ENCODE results near the gene C1QL1. TPM values are rescaled to one million over a fixed set of nuclear protein-coding genes. Genes with fewer than 3 reads are reported as not detected.

Gene C1QL1
- total RNA-seq, 1 donor from 2014 or later, result 1.4 TPM

- no peak for DNase-seq (ENCODE audit: extremely low spot score, unreplicated experiment)
- H3K36me3 Mint-ChIP-seq (ENCODE audit: unreplicated experiment), result no peaks in the 10 kb centered on the region
- no peak overlapping the region for H3K27ac Mint-ChIP-seq (ENCODE audit: unreplicated experiment)
- no peak for TF ChIP-seq CTCF (IDR thresholded peaks at IDR 0.05)
- no peaks in the 10 kb centered on the region for H3K9me3 Mint-ChIP-seq (ENCODE audit: unreplicated experiment)
- H3K4me3 Mint-ChIP-seq (ENCODE audit: unreplicated experiment), result no peak overlapping the region
- peaks cover 39% of the 10 kb centered on the region for H3K4me1 Mint-ChIP-seq (ENCODE audit: unreplicated experiment)
- H3K27me3 Mint-ChIP-seq (ENCODE audit: unreplicated experiment), result no peaks in the 10 kb centered on the region
These were observed 54.0 kb downstream of the C1QL1 start for GRCh38 chr17:44914148-44914547.

DNA sequence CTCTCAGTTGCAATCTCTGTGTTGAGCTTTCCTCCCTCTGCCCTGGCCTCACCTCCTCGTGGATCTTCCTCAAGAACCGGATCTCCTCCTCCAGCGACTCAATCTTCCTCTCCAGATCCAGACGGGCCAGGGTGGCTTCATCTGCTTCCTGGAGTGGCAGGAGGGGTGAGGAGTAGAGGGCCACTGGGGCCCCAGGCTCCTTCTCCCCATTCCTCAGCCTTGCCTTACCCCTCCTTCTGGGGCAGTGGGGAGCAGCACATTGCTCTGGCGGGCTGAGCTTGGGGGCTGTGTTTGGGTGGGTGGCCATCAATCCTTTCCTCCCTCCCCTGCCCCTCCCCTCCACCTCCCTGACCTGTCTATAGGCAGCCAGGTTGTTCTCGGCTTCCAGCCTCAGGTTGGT, 54.4 kb downstream of the C1QL1 start:
- no peaks in the 10 kb centered on the region for H3K36me3 Mint-ChIP-seq (ENCODE audit: unreplicated experiment)
- no peak for TF ChIP-seq CTCF (IDR thresholded peaks at IDR 0.05)
- peaks cover 42% of the 10 kb centered on the region for H3K4me1 Mint-ChIP-seq (ENCODE audit: unreplicated experiment)
- H3K9me3 Mint-ChIP-seq (ENCODE audit: unreplicated experiment), result no peaks in the 10 kb centered on the region
- H3K4me3 Mint-ChIP-seq (ENCODE audit: unreplicated experiment), result no peak overlapping the region
- H3K27me3 Mint-ChIP-seq (ENCODE audit: unreplicated experiment), result no peaks in the 10 kb centered on the region
- DNase-seq (ENCODE audit: extremely low spot score, unreplicated experiment), result no peak
- no peak overlapping the region for H3K27ac Mint-ChIP-seq (ENCODE audit: unreplicated experiment)

DNA sequence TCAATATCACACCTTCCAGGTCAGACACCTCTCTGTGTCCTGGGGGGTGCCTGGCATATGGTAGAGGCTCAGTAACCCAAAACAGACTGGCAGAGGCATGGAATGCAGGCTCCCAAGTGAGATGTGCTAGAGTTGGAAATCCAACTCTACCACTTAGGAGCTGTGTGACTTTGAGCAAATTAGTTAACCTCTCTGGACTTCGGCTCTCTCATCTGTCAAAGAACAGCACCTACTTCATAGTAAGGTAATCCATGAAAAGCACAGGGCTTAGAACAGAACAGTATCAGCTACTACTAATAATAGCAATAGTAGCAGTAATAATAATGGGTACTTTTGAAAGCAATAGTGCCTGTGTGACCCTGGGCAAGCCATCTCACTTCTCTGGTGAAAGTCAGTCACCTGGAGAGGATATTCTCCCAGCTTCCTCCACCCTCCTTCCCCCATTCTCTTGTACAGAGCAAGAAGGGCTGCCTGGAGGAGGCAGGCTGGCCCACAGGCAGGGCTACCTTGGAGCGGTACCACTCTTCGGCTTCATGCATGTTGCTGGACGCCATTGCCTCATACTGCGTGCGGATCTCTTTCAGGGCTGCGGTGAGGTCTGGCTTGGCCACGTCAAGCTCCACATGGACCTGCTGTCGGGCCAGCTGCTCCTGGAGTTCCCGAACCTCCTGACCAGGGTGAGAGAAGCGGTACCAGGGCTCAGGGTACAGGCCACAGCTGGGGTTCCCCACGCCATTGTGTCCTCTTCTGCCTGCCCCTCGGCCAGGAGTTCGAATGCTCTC, 55.1 kb downstream of the C1QL1 start:
- Mint-ChIP-seq H3K4me1 (ENCODE audit: unreplicated experiment) (peaks cover 42% of the 10 kb centered on the region), H3K9me3 (ENCODE audit: unreplicated experiment) (no peaks in the 10 kb centered on the region), H3K4me3 (ENCODE audit: unreplicated experiment) (no peak overlapping the region), H3K27me3 (ENCODE audit: unreplicated experiment) (no peaks in the 10 kb centered on the region), H3K27ac (ENCODE audit: unreplicated experiment) (no peak overlapping the region), H3K36me3 (ENCODE audit: unreplicated experiment) (no peaks in the 10 kb centered on the region)
- DNase-seq (ENCODE audit: extremely low spot score, unreplicated experiment), result no peak
- TF ChIP-seq CTCF (IDR thresholded peaks at IDR 0.05), result no peak

GRCh38 chr17:44911133-44912001, 56.7 kb downstream of the C1QL1 start:
- Mint-ChIP-seq H3K27ac (ENCODE audit: unreplicated experiment) (no peak overlapping the region), H3K27me3 (ENCODE audit: unreplicated experiment) (no peaks in the 10 kb centered on the region), H3K4me3 (ENCODE audit: unreplicated experiment) (no peak overlapping the region), H3K36me3 (ENCODE audit: unreplicated experiment) (no peaks in the 10 kb centered on the region), H3K9me3 (ENCODE audit: unreplicated experiment) (no peaks in the 10 kb centered on the region), H3K4me1 (ENCODE audit: unreplicated experiment) (peaks cover 34% of the 10 kb centered on the region)
- DNase-seq (ENCODE audit: extremely low spot score, unreplicated experiment), result no peak
- TF ChIP-seq CTCF (IDR thresholded peaks at IDR 0.05), result peak; percentile 48
